GM12874 (cell line): ENCODE measurements around the gene CCDC17.

ENCODE experiments used
- CTCF ChIP-seq: IDR thresholded peaks from 2 replicates; pipeline ENCODE4 v1.5.1; 2011; ENCODE audit warnings: low read depth, mild to moderate bottlenecking, control low read depth, low read length, moderate library complexity; ENCODE audit not compliant: insufficient read depth

CCDC17 gene

GRCh38 chr1:45643321-45643720 lies 19.5 kb upstream of the CCDC17 start:
- TF ChIP-seq CTCF: no peak

GRCh38 chr1:45640293-45640692 lies 16.4 kb upstream of the CCDC17 start:
- no peak for TF ChIP-seq CTCF

GRCh38 chr1:45635211-45635610 lies 11.4 kb upstream of the CCDC17 start:
- TF ChIP-seq CTCF: no peak

GRCh38 chr1:45630429-45630828 lies 6.6 kb upstream of the CCDC17 start:
- no peak for TF ChIP-seq CTCF

- no peak for TF ChIP-seq CTCF
Measured at GRCh38 chr1:45629035-45629434, 5.2 kb upstream of the CCDC17 start.

- no peak for TF ChIP-seq CTCF
Measured at GRCh38 chr1:45622524-45623394, 1.1 kb downstream of the CCDC17 start.

GRCh38 chr1:45621895-45622523 lies 1.8 kb downstream of the CCDC17 start:
- TF ChIP-seq CTCF: no peak
